DMS79 (cell line): ENCODE data around the gene GRIP1.
"Not testable (repeated sequence)": the region's sequence is repeated elsewhere in the genome, so short reads cannot be mapped to it uniquely, and the experiment has no call there.

Source experiments
- DNase-seq: peaks from one replicate; lab custom pipeline; 2025; lab: John Stamatoyannopoulos, UW

The GRIP1 gene

DNA sequence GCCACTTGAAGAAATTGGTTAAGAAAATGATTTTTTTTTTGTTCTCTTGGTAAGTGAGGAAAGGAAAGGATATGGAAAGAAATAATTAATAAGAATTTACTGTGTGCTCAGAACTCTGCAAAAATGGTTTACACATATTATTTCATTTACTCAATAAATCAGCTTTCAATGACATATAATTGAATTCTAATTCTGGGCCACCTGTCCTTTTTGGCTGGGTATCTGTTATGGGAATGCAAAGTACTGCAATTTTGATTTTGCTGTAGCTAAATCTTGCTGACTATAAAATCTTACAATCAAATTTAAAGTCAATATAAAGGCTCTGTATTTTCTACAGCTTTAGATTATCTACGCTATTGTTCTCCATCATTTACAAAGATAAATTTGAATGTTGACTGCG is 147.1 kb downstream of the GRIP1 start:
- no peak for DNase-seq

- DNase-seq = no peak
These were observed 148.9 kb downstream of the GRIP1 start for GRCh38 chr12:66529934-66530333.

DNA sequence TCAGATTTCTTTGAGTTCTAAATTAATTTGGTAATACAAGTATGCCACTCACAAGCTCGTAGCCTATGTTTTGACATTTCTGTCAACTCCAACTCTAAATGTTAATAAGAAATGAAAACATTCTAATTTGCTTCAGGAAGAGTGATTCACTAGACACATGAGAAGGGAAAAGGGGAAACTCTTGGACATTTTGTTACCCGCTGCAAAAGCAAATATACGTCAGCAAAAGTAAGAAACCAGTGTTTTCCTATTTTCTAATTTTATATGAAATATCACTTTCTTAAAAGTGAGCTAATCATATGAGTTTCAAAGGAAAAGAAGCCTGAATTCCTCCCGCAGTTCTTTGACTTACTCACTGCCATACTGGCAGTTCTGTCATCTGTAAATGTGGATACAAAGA is 162.3 kb downstream of the GRIP1 start:
- no peak for DNase-seq

- DNase-seq = no peak
These were observed 162.7 kb downstream of the GRIP1 start for GRCh38 chr12:66516133-66516532.

- no peak for DNase-seq
These were observed 164.3 kb downstream of the GRIP1 start for GRCh38 chr12:66514581-66514980.

DNA sequence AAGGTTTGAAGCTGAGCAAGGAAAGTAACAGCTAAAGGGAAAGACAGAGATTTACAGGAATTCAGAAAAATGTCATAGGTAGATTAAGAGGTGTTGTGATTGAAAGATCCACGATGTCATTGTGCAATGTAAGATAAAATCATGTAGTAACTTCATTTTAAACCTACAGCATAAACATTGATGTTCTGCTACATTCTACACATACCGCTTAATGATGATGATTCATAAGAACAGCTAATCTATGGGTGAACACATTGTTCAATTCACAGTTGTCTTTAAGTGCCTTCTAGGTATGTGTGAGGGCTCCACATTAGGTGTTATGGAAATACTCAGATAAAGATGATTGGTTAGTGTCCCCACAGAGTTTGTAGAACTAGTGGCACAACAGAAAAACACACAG is 170.9 kb downstream of the GRIP1 start:
- no peak for DNase-seq

DNA sequence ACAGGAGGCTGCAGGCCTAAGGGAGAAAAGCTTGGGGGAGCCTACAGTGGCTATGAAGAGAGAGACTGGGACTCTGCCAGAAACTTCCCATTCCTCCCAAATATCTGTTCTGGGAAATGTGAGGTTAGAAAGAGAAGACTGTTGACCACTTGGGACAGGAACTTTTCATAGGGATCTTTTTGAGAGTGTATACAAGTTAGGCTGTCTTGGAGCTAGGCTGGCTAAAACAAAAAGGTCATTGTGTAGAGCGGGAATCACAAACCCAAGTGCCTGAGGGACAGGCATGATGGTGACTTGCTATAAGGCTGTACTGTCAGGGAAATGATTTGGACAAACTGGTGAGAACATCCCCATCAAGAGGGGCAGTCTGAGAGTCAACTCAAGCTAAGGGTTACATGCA is 175.1 kb downstream of the GRIP1 start:
- DNase-seq = no peak

GRCh38 chr12:66502911-66503310 is 176.0 kb downstream of the GRIP1 start:
- DNase-seq = no peak

DNA sequence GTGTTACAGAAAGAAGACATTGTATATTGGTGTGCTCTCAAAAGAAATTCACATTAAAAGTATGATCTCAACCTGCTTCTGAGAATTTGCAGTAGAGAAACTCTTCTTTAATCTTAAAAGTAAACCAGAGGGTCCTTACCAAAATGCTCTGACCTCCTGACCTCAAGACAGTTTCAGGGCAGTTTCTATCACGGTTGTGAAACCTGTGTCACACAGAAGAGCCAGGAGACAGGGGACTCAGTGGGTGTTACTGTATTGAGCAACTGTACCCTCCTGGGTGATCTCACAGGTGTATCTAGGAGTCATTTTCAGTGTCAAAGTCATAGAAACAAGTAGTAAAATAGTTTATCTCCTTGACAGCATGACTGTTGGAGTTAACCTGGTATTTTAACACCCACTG is 178.0 kb downstream of the GRIP1 start:
- DNase-seq = no peak

GRCh38 chr12:66500091-66500490 is 178.8 kb downstream of the GRIP1 start:
- no peak for DNase-seq

DNA sequence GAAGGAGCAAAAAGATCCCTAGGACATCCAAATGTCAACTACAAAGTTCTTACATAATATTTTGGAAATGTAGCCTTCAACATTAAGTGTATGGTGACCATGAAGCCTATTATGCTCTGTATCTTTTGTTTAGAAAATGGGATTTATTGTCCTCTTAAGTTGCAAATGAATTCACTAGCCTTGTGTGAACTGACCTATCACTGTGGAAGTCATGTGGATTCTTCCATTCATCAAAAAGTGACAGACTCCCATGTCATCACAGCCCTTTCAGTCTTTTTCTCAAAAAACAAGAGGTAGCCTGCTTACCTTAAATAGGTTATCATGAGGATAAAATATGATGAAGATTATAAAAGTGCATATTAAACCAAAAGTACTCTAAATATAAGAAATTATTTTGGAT is 179.9 kb downstream of the GRIP1 start:
- DNase-seq = no peak

GRCh38 chr12:66498059-66498458 is 180.8 kb downstream of the GRIP1 start:
- not testable (repeated sequence) for DNase-seq

- no peak for DNase-seq
These were observed 181.6 kb downstream of the GRIP1 start for GRCh38 chr12:66497008-66497897.

DNA sequence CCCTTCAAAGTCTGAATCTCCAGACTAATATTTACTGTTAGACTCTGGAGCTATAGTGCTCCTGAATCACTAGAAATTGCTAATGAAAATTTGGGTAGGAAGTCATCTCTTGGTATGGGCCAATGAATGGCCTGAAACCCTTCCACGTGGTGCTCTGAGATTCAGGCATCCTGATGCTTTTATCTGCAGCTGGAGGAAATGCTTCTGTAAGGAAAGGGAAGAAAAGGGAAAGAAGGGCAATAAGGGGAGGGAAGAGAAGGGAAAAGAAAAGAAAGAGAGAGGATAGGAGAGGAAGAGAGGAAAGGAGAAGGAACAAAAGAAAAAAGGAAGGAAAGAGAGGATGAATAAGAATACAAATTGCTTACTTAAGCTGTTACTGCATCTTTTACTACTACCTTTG is 182.3 kb downstream of the GRIP1 start:
- no peak for DNase-seq

- peak; percentile 61 for DNase-seq
These were observed 183.2 kb downstream of the GRIP1 start for GRCh38 chr12:66495709-66496108.

- DNase-seq = no peak
These were observed 185.1 kb downstream of the GRIP1 start for GRCh38 chr12:66493819-66494218.

GRCh38 chr12:66491853-66492252 is 187.0 kb downstream of the GRIP1 start:
- DNase-seq = no peak

- DNase-seq = no peak
These were observed 196.3 kb downstream of the GRIP1 start for GRCh38 chr12:66482351-66483203.

DNA sequence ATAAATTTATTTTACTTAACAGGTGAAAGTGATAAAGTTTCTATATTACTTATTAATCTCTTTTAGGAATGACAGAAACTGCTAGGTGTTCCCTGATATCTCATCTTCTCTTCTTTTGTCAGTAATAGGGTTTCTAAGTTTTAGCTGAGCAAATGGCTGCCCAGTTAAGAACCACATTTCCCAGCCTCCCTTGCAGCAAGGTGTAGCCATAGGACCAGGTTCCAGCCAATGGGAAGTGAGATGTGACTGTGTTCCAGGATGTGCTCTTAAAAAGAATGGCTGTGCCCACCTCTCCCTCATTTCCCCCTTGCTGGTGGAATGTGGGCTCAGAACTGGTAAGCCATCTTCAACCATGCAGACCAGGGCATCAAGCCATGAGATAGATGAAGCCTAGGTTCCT is 210.9 kb downstream of the GRIP1 start:
- no peak for DNase-seq

DNA sequence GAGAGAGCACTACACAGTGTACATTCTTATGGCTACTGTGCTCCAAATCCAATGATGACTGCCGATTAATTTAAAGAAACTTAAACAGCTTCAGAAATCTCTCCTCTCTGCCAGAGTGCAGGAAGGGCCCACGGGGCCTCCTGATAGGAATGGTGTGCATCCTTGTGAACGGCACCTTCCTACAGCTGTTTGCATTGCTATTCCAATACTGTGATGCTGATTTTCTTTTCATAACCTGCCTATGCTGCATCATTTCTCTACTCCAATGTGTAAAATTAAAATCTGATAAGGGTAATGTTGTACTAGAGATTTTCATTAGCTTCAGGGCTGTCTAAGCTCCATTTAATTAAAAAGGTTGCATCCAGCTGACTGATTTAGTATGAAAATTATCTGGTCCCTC is 217.5 kb downstream of the GRIP1 start:
- DNase-seq = no peak

GRCh38 chr12:66459944-66460482 is 218.9 kb downstream of the GRIP1 start:
- DNase-seq = no peak

- no peak for DNase-seq
These were observed 222.3 kb downstream of the GRIP1 start for GRCh38 chr12:66456612-66457011.

DNA sequence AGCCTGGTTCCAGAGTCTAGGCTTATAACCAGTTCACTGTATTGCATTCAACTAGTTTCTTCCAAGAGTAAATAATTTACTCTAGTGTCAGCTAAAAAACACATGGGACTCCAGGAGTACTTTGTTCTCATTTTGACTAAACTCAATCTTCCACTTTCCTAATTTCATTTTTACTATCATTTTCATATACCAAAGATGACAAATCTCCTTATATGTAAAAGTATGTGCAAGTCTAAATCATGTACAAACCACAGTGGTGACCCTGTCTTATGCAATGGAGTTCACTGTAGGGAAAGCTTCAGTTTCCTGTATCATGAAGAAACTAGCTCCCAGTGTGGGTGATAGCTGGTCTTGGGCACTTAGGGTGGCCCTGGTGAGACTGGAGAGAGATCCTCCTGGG is 225.0 kb downstream of the GRIP1 start:
- DNase-seq = no peak
